ENCODE measurements around the gene CRYBG1. TPM values are rescaled to one million over a fixed set of nuclear protein-coding genes. Genes with fewer than 3 reads are reported as not detected.

Gene CRYBG1
- total RNA-seq, 1 donor from 2014 or later: 0.07 TPM

GRCh38 chr6:106528521-106528920, 168.0 kb downstream of the CRYBG1 start:
- peaks cover 2% of the 10 kb centered on the region for H3K27me3 Mint-ChIP-seq (ENCODE audit: low read depth)
- H3K9me3 Mint-ChIP-seq: no peaks in the 10 kb centered on the region
- H3K27ac Mint-ChIP-seq (ENCODE audit: unreplicated experiment): no peak overlapping the region
- no peak for DNase-seq (ENCODE audit: low read depth, low spot score)
- H3K4me1 Mint-ChIP-seq: no peaks in the 10 kb centered on the region
- H3K4me3 Mint-ChIP-seq: no peak overlapping the region
- H3K36me3 Mint-ChIP-seq (ENCODE audit: low read depth): no peaks in the 10 kb centered on the region
- TF ChIP-seq CTCF (conservative IDR thresholded peaks at IDR 0.05): no peak

- H3K27me3 Mint-ChIP-seq (ENCODE audit: low read depth): peaks cover 4% of the 10 kb centered on the region
- no peaks in the 10 kb centered on the region for H3K36me3 Mint-ChIP-seq (ENCODE audit: low read depth)
- DNase-seq (ENCODE audit: low read depth, low spot score): no peak
- no peak overlapping the region for H3K4me3 Mint-ChIP-seq
- no peak overlapping the region for H3K27ac Mint-ChIP-seq (ENCODE audit: unreplicated experiment)
- TF ChIP-seq CTCF (conservative IDR thresholded peaks at IDR 0.05): no peak
- H3K4me1 Mint-ChIP-seq: no peaks in the 10 kb centered on the region
- no peaks in the 10 kb centered on the region for H3K9me3 Mint-ChIP-seq
Measured at GRCh38 chr6:106529438-106529837, 168.9 kb downstream of the CRYBG1 start.

GRCh38 chr6:106530026-106530425, 169.5 kb downstream of the CRYBG1 start:
- H3K4me3 Mint-ChIP-seq: no peak overlapping the region
- TF ChIP-seq CTCF (conservative IDR thresholded peaks at IDR 0.05): no peak
- H3K9me3 Mint-ChIP-seq: no peaks in the 10 kb centered on the region
- no peak overlapping the region for H3K27ac Mint-ChIP-seq (ENCODE audit: unreplicated experiment)
- no peak for DNase-seq (ENCODE audit: low read depth, low spot score)
- no peaks in the 10 kb centered on the region for H3K4me1 Mint-ChIP-seq
- H3K27me3 Mint-ChIP-seq (ENCODE audit: low read depth): peaks cover 4% of the 10 kb centered on the region
- no peaks in the 10 kb centered on the region for H3K36me3 Mint-ChIP-seq (ENCODE audit: low read depth)

GRCh38 chr6:106530502-106530901, 170.0 kb downstream of the CRYBG1 start:
- TF ChIP-seq CTCF (conservative IDR thresholded peaks at IDR 0.05): no peak
- H3K4me3 Mint-ChIP-seq: no peak overlapping the region
- no peaks in the 10 kb centered on the region for H3K9me3 Mint-ChIP-seq
- DNase-seq (ENCODE audit: low read depth, low spot score): no peak
- no peaks in the 10 kb centered on the region for H3K4me1 Mint-ChIP-seq
- peaks cover 4% of the 10 kb centered on the region for H3K27me3 Mint-ChIP-seq (ENCODE audit: low read depth)
- no peaks in the 10 kb centered on the region for H3K36me3 Mint-ChIP-seq (ENCODE audit: low read depth)
- no peak overlapping the region for H3K27ac Mint-ChIP-seq (ENCODE audit: unreplicated experiment)

- Mint-ChIP-seq H3K4me3 (no peak overlapping the region), H3K36me3 (ENCODE audit: low read depth) (no peaks in the 10 kb centered on the region), H3K9me3 (no peaks in the 10 kb centered on the region), H3K4me1 (no peaks in the 10 kb centered on the region), H3K27ac (ENCODE audit: unreplicated experiment) (no peak overlapping the region), H3K27me3 (ENCODE audit: low read depth) (peaks cover 4% of the 10 kb centered on the region)
- TF ChIP-seq CTCF (conservative IDR thresholded peaks at IDR 0.05): no peak
- DNase-seq (ENCODE audit: low read depth, low spot score): no peak
Measured at GRCh38 chr6:106533054-106533453, 172.5 kb downstream of the CRYBG1 start.

- no peak for DNase-seq (ENCODE audit: low read depth, low spot score)
- Mint-ChIP-seq H3K27me3 (ENCODE audit: low read depth) (peaks cover 4% of the 10 kb centered on the region), H3K27ac (ENCODE audit: unreplicated experiment) (no peak overlapping the region), H3K9me3 (no peaks in the 10 kb centered on the region), H3K4me1 (no peaks in the 10 kb centered on the region), H3K4me3 (no peak overlapping the region), H3K36me3 (ENCODE audit: low read depth) (no peaks in the 10 kb centered on the region)
- TF ChIP-seq CTCF (conservative IDR thresholded peaks at IDR 0.05): no peak
Measured at GRCh38 chr6:106534004-106534403, 173.5 kb downstream of the CRYBG1 start.

Measured in neural crest cell (in vitro differentiated cells).